Measurements from ENCODE around the gene TAF10.

- TF ChIP-seq CTCF (IDR thresholded peaks at IDR 0.05), result no peak
- no peak for TF ChIP-seq POLR2A (IDR thresholded peaks at IDR 0.05)
Measured at GRCh38 chr11:6572215-6572614, 39.8 kb downstream of the TAF10 start.

Measured in right lobe of liver (tissue), 4 donors.